ENCODE data around the gene NFAM1. TPM values are rescaled to one million over a fixed set of nuclear protein-coding genes. Genes with fewer than 3 reads are reported as not detected.

Gene NFAM1
- total and polyA plus RNA-seq, 7 donors, result 1.2 to 3.1 (median 2.3) TPM

DNA sequence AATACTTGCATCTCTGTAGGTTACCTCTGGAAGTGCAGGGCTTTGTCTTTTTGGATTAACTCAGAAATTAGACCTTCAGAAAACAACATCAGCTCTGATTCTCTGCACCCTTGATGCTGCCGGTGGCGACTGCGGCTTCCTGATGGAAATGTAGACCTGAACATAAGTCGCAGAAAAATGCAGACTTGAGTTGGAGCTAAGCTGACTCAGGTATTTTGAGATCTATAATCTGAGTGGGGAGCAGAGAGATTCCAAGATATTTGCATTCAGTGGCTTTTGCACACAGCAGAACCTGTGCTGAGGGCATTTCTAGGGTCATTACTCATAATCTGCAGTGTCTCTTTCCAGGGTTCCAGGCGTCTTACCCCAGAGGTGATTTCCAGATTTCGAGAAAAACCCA, 18.7 kb upstream of the NFAM1 start:
- intact Hi-C loops (cut with DNase I), result no loop called here
- Histone ChIP-seq H3K27me3 (peaks cover 0 to 8% (median 0%) of the 10 kb centered on the region in 3 donors), H3K9me3 (no peaks in the 10 kb centered on the region), H3K36me3 (no peaks in the 10 kb centered on the region), H3K27ac (no peak overlapping the region), H3K4me1 (no peaks in the 10 kb centered on the region), H3K4me3 (no peak overlapping the region)
- TF ChIP-seq POLR2A (IDR thresholded peaks at IDR 0.05) (no peak), EP300 (IDR thresholded peaks at IDR 0.05) (no peak), POLR2AphosphoS5 (IDR thresholded peaks at IDR 0.05) (no peak)
- TF ChIP-seq, protein P1, sequence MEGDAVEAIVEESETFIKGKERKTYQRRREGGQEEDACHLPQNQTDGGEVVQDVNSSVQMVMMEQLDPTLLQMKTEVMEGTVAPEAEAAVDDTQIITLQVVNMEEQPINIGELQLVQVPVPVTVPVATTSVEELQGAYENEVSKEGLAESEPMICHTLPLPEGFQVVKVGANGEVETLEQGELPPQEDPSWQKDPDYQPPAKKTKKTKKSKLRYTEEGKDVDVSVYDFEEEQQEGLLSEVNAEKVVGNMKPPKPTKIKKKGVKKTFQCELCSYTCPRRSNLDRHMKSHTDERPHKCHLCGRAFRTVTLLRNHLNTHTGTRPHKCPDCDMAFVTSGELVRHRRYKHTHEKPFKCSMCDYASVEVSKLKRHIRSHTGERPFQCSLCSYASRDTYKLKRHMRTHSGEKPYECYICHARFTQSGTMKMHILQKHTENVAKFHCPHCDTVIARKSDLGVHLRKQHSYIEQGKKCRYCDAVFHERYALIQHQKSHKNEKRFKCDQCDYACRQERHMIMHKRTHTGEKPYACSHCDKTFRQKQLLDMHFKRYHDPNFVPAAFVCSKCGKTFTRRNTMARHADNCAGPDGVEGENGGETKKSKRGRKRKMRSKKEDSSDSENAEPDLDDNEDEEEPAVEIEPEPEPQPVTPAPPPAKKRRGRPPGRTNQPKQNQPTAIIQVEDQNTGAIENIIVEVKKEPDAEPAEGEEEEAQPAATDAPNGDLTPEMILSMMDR (IDR thresholded peaks at IDR 0.05), result no peak
- DNase-seq, result no peak
- 87 to 90% methylated on average over 6 of the region's 6 CpGs for WGBS, 2 donors

DNA sequence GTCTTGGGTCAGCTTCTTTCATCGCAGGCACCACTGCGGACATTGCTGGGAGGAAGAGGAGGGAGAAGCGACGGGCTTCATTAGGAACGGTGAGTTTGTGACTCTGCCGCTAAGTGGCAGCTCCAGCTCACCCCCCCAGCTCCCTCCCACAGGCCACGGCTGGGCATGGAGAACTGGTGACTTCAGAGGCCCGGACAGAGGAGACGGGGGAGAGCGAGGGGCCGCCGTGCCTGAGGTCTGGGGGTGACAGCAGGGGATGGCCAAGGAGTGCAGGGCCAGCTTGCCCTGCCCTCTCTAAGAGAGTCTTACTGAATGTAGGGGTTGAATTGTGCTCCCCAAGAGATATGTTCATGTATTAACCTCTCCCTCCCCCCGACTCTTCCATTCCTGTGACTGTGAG, 13.9 kb upstream of the NFAM1 start:
- WGBS, 2 donors, result 92 to 93% methylated on average over 13 of the region's 13 CpGs
- H3K27ac ChIP-seq, result no peak overlapping the region
- peak; percentile 25 for DNase-seq
- intact Hi-C loops (cut with DNase I), result no loop called here
- H3K4me1 ChIP-seq, result peaks cover 0 to 17% (median 16%) of the 10 kb centered on the region in 4 donors
- no peaks in the 10 kb centered on the region for H3K27me3 ChIP-seq
- TF ChIP-seq POLR2AphosphoS5 (IDR thresholded peaks at IDR 0.05), result no peak
- TF ChIP-seq, protein P1 (IDR thresholded peaks at IDR 0.05), result no peak
- no peak for TF ChIP-seq POLR2A (IDR thresholded peaks at IDR 0.05)
- TF ChIP-seq EP300 (IDR thresholded peaks at IDR 0.05), result no peak
- H3K36me3 ChIP-seq, result no peaks in the 10 kb centered on the region
- H3K9me3 ChIP-seq, result no peaks in the 10 kb centered on the region
- no peak overlapping the region for H3K4me3 ChIP-seq

DNA sequence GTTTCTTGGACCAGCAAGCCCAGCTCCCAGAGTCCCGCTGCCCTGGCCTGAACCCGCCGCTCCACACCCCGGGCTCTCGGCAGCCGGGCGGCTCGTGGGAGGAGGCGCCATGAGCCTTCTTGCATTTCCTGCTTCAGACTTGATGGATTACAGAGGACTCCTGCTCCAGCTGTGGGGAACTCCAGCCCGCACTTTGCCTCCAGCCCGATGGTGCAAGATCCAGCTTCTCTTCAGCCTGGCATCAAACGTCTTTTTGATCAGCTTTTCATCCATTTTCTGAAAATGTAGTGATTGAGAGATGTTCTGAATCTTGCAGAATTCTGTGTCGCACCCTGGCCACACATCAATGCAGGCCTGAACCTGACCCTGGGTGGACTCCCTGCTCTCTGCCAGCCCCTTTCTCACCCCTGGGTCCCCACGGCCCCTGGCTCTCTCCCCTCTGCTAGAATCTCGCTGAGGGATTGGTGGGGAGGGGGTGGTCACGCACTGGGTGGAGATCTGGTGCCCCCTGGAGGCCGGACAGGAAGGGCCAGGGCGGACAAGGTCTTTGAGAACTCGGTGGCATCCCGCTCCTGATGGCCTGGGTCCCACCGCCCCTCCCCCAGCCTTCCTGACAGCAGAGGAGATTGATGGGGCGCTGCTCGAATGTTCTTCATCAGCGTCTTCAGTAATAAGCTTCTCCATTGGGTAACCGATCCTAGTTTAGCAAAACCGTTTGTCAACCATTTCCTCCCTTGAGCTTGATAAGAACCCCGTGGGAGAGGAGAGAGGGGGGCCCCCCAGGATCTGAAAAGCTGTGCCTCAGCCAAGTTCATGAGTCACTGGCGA, 12.1 kb upstream of the NFAM1 start:
- 1% methylated on average over 28 of the region's 28 CpGs for WGBS, 2 donors
- TF ChIP-seq POLR2AphosphoS5 (IDR thresholded peaks at IDR 0.05), result peak in 3 of 4 donors; percentile 35 to 43 (median 40)
- TF ChIP-seq, protein P1 (IDR thresholded peaks at IDR 0.05), result peak; percentile 44 to 56 (median 52)
- TF ChIP-seq EP300 (IDR thresholded peaks at IDR 0.05), result no peak
- TF ChIP-seq POLR2A (IDR thresholded peaks at IDR 0.05), result no peak
- H3K9me3 ChIP-seq, result no peaks in the 10 kb centered on the region
- intact Hi-C loops (cut with DNase I), result loop anchor here (5.0 kb wide), 1 partner anchor 172 kb away; the partner anchor contains the start of gene TCF20
- DNase-seq, result peak; percentile 92
- no peaks in the 10 kb centered on the region for H3K36me3 ChIP-seq
- H3K27ac ChIP-seq, result peak overlapping the region; percentile 64 to 78 (median 72)
- H3K4me1 ChIP-seq, result peaks cover 0 to 17% (median 16%) of the 10 kb centered on the region in 4 donors
- H3K4me3 ChIP-seq, result peak overlapping the region; percentile 26 to 48 (median 38)
- no peaks in the 10 kb centered on the region for H3K27me3 ChIP-seq

DNA sequence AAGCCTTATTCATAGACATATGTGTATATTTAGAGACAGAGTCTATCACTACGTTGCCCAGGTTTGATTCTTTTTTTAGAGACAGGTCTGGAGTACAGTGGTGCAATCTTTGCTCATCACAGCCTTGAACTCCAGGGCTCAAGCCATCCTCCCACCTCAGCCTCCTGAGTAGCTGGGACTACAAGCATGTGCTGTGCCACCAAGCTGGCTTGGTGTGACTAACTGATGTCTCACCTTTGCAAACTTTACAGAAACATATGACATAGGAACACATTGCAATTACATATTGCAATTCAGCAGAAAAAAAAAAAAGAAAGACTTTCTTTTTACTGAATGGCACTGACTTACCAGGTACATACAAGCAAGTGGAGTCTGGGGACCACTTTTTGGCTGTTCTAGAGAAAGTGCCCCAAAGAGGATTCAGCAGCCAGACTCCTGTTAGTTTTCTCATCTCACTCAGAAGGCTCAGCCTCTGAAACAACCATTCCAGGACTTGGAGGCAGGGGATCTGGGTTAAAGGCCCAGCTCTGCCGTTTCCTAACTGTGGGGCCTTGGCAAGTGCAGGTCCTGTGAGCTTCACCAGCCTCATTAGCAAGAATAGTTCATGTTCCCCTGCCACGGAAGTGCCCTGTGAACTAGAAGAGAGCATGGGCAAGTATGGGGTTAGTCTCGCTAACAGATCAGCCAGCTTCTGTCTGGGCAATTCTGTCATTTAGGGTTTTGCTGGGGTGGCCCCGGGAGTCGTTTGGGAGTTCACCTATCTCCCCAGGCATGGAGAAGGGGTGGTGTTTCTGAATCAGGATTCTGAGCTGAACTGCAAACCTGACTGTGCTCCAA, 11.3 kb upstream of the NFAM1 start:
- Histone ChIP-seq H3K27ac (peak overlapping the region; percentile 64 to 78 (median 72)), H3K4me1 (peaks cover 0 to 17% (median 16%) of the 10 kb centered on the region in 4 donors), H3K27me3 (no peaks in the 10 kb centered on the region), H3K9me3 (no peaks in the 10 kb centered on the region), H3K4me3 (peak overlapping the region in 3 of 4 donors; percentile 35 to 48 (median 42)), H3K36me3 (no peaks in the 10 kb centered on the region)
- DNase-seq, result no peak
- TF ChIP-seq POLR2AphosphoS5 (IDR thresholded peaks at IDR 0.05) (no peak), EP300 (IDR thresholded peaks at IDR 0.05) (no peak), POLR2A (IDR thresholded peaks at IDR 0.05) (no peak)
- TF ChIP-seq, protein P1 (IDR thresholded peaks at IDR 0.05), result no peak
- 42 to 48% methylated on average over 6 of the region's 6 CpGs for WGBS, 2 donors
- intact Hi-C loops (cut with DNase I), result loop anchor here (5.0 kb wide), 1 partner anchor 171 kb away; the partner anchor contains the start of gene TCF20

Measured in sigmoid colon (tissue), 7 donors.